Spleen (tissue), 11 donors: Measurements from ENCODE around the gene MPHOSPH6. TPM values are rescaled to one million over a fixed set of nuclear protein-coding genes. Genes with fewer than 3 reads are reported as not detected.

Experiments used
- DNase-seq: peaks from one replicate; pipeline ENCODE4 v3.0.0-alpha.2; 2020
- H3K27ac ChIP-seq, 8 donors: fragments of 200-600 bp; sonication (generic) in 7 of 8; 1 replicate in 4 of 8; 2 replicates in 4 of 8; pipeline versions ENCODE4 v1.5.0 to v1.8.0; 2016 to 2021; ENCODE audit warnings: inconsistent platforms in 4 of 8, mild to moderate bottlenecking in 4 of 8, moderate library complexity in 1 of 8
- H3K27me3 ChIP-seq, 7 donors: fragments of 200-600 bp; sonication (generic) in 6 of 7; replicated peaks in 1 of 7; 1 replicate in 4 of 7; 2 replicates in 3 of 7; pipeline versions ENCODE4 v1.5.0 to v1.8.0; 2016 to 2021; ENCODE audit warnings: inconsistent platforms in 3 of 7, mild to moderate bottlenecking in 1 of 7
- H3K36me3 ChIP-seq, 6 donors: fragments of 200-600 bp; sonication (generic) in 5 of 6; 1 replicate in 4 of 6; 2 replicates in 2 of 6; pipeline versions ENCODE4 v1.5.0 to v1.8.0; 2016 to 2021; ENCODE audit warnings: inconsistent platforms in 2 of 6
- H3K4me1 ChIP-seq, 6 donors: fragments of 200-600 bp; sonication (generic) in 5 of 6; 1 replicate in 3 of 6; 2 replicates in 3 of 6; pipeline versions ENCODE4 v1.5.0 to v1.8.0; 2016 to 2021; ENCODE audit warnings: inconsistent platforms in 3 of 6
- H3K4me3 ChIP-seq, 8 donors: fragments of 200-600 bp; sonication (generic) in 7 of 8; 1 replicate in 4 of 8; 2 replicates in 4 of 8; pipeline versions ENCODE4 v1.5.0 to v1.8.0; 2016 to 2021; ENCODE audit warnings: inconsistent platforms in 4 of 8, mild to moderate bottlenecking in 4 of 8, moderate library complexity in 2 of 8
- H3K9me3 ChIP-seq, 8 donors: fragments of 200-600 bp; sonication (generic) in 7 of 8; 1 replicate in 4 of 8; 2 replicates in 4 of 8; pipeline versions ENCODE4 v1.5.0 to v1.8.0; 2016 to 2021; ENCODE audit warnings: inconsistent platforms in 4 of 8
- POLR2A ChIP-seq, 3 donors: fragments of 450-650 bp; IDR thresholded peaks; one replicate each; pipeline ENCODE4 v1.5.1; 2017; ENCODE audit warnings: antibody characterized with exemption in 3 of 3, mild to moderate bottlenecking in 1 of 3
- POLR2AphosphoS5 ChIP-seq, 3 donors: sonication (generic); formaldehyde crosslinking; IDR thresholded peaks; one replicate each; pipeline ENCODE4 v1.5.1; 2017; ENCODE audit warnings: antibody characterized with exemption in 3 of 3
- WGBS, 5 donors: extraction: QIAGEN DNeasy Blood & Tissue Kit in 3 of 5; methylation state at CpG; one replicate each; pipeline versions ENCODE4 v1.1.5 to v1.1.7; 2013 to 2018; 5-methylcytosine and 5-hydroxymethylcytosine counted together
- intact Hi-C: fragments of 100-400 bp; cut with DNase I; formaldehyde crosslinking; loops from one replicate; pipeline ENCODE4 v1.15.0; 2023; ENCODE audit warnings: low total_unique reads
- polyA plus RNA-seq, 3 donors: library from polyadenylated mRNA; stranded (reverse); fragments of 200-250 nt; gene quantifications; one replicate each; pipeline ENCODE4 v1.2.1, GENCODE V29; 2013
- total RNA-seq, 7 donors: library from RNA; depleted of rRNA in 3 of 7; stranded (reverse); fragments of >200 nt in 3 of 7; fragmentation: NEBNext Ultra II Directional in 4 of 7; extraction: Animal tissue kit (Norgen Biotek cat#: 25700) in 4 of 7; gene quantifications; one replicate each; pipeline versions ENCODE4 v1.1.0 to v1.2.1, GENCODE V29; 2016 to 2021
- TF ChIP-seq, protein P1 (sequence below), 11 experiments: fragments of 200-600 bp in 7 of 11; fragments of 450-650 bp in 4 of 11; sonication (generic) in 4 of 11; IDR thresholded peaks in 8 of 11; conservative IDR thresholded peaks in 3 of 11; 1 replicate in 7 of 11; 2 replicates in 4 of 11; pipeline versions ENCODE4 v1.4.0 to v1.8.0; 2016 to 2021; ENCODE audit warnings: antibody characterized with exemption in 11 of 11, inconsistent platforms in 4 of 11, mild to moderate bottlenecking in 1 of 11
- donor health status: healthy with polysubstance abuse.
- donor health status: DM: no; HTN: no; CAD: no; lungs with moderate emphysema.
- donor health status: DM: no; HTN: no; CAD: no.
- donor health status: Bipolar disorder and iron deficiency.
- donor health status: healthy.
- donor health status: DM: no; HTN: no; CAD: no.
- donor health status: DM: yes; HTN: yes; CAD: no.

Gene MPHOSPH6
- total and polyA plus RNA-seq, 10 donors: 13.7 to 56.8 (median 22.9) TPM

GRCh38 chr16:82201926-82202325 lies 31.9 kb upstream of the MPHOSPH6 start:
- H3K27ac ChIP-seq: no peak overlapping the region
- H3K4me3 ChIP-seq: no peak overlapping the region
- WGBS, 5 donors: 40 to 52% (median 43%) methylated on average over 1 of the region's 1 CpG
- TF ChIP-seq, protein P1, sequence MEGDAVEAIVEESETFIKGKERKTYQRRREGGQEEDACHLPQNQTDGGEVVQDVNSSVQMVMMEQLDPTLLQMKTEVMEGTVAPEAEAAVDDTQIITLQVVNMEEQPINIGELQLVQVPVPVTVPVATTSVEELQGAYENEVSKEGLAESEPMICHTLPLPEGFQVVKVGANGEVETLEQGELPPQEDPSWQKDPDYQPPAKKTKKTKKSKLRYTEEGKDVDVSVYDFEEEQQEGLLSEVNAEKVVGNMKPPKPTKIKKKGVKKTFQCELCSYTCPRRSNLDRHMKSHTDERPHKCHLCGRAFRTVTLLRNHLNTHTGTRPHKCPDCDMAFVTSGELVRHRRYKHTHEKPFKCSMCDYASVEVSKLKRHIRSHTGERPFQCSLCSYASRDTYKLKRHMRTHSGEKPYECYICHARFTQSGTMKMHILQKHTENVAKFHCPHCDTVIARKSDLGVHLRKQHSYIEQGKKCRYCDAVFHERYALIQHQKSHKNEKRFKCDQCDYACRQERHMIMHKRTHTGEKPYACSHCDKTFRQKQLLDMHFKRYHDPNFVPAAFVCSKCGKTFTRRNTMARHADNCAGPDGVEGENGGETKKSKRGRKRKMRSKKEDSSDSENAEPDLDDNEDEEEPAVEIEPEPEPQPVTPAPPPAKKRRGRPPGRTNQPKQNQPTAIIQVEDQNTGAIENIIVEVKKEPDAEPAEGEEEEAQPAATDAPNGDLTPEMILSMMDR (IDR thresholded peaks at IDR 0.05 in 8 of 11, conservative IDR thresholded peaks at IDR 0.05 in 3 of 11): no peak
- TF ChIP-seq POLR2AphosphoS5 (IDR thresholded peaks at IDR 0.05) (no peak), POLR2A (IDR thresholded peaks at IDR 0.05) (no peak)
- intact Hi-C loops: no loop called here
- H3K27me3 ChIP-seq: no peaks in the 10 kb centered on the region
- peaks cover 0 to 6% (median 0%) of the 10 kb centered on the region in 8 donors for H3K9me3 ChIP-seq
- no peaks in the 10 kb centered on the region for H3K4me1 ChIP-seq
- H3K36me3 ChIP-seq: no peaks in the 10 kb centered on the region
- no peak for DNase-seq

DNA sequence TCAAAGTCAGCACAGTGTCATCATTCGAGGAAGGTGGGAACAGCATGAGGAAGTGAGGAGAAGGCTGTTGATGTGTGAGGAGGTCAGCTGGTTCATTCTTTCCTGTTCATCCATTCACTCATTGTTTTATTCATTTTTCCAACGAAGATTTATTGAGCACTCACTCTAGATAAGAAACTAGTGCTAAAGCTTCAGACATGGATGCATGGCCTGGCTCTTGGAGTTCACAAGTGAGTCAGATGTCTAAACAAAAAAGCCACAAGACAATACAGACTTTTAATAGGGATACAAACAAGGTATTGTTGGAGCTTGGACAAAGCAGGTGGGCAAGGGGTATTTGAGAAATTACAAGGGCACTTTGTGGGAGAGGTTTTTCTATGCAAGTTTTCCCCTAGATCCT lies 31.3 kb upstream of the MPHOSPH6 start:
- H3K9me3 ChIP-seq: peaks cover 0 to 6% (median 0%) of the 10 kb centered on the region in 8 donors
- 33 to 62% (median 52%) methylated on average over 2 of the region's 2 CpGs for WGBS, 5 donors
- intact Hi-C loops: no loop called here
- no peak for DNase-seq
- H3K36me3 ChIP-seq: no peaks in the 10 kb centered on the region
- no peaks in the 10 kb centered on the region for H3K27me3 ChIP-seq
- H3K4me3 ChIP-seq: no peak overlapping the region
- H3K27ac ChIP-seq: no peak overlapping the region
- H3K4me1 ChIP-seq: no peaks in the 10 kb centered on the region
- TF ChIP-seq, protein P1 (IDR thresholded peaks at IDR 0.05 in 8 of 11, conservative IDR thresholded peaks at IDR 0.05 in 3 of 11): no peak
- TF ChIP-seq POLR2A (IDR thresholded peaks at IDR 0.05) (no peak), POLR2AphosphoS5 (IDR thresholded peaks at IDR 0.05) (no peak)

- WGBS, 5 donors: 88 to 96% (median 93%) methylated on average over 1 of the region's 1 CpG
- DNase-seq: no peak
- Histone ChIP-seq H3K4me3 (no peak overlapping the region), H3K4me1 (no peaks in the 10 kb centered on the region), H3K27me3 (peaks cover 0 to 8% (median 0%) of the 10 kb centered on the region in 7 donors), H3K36me3 (no peaks in the 10 kb centered on the region), H3K27ac (no peak overlapping the region), H3K9me3 (peaks cover 0 to 3% (median 0%) of the 10 kb centered on the region in 8 donors)
- intact Hi-C loops: no loop called here
- no peak for TF ChIP-seq POLR2AphosphoS5 (IDR thresholded peaks at IDR 0.05)
- TF ChIP-seq POLR2A (IDR thresholded peaks at IDR 0.05): no peak
- TF ChIP-seq, protein P1 (IDR thresholded peaks at IDR 0.05 in 8 of 11, conservative IDR thresholded peaks at IDR 0.05 in 3 of 11): no peak
These were observed 29.2 kb upstream of the MPHOSPH6 start for GRCh38 chr16:82199209-82199608.

- no peak overlapping the region for H3K27ac ChIP-seq
- WGBS, 5 donors: 79 to 91% (median 83%) methylated on average over 7 of the region's 7 CpGs
These were observed 27.7 kb upstream of the MPHOSPH6 start for GRCh38 chr16:82197540-82198240.

More at GRCh38 chr16:82197540-82198240, 27.7 kb upstream of the MPHOSPH6 start:
- Histone ChIP-seq H3K4me3 (no peak overlapping the region), H3K27me3 (peaks cover 0 to 8% (median 0%) of the 10 kb centered on the region in 7 donors), H3K9me3 (no peaks in the 10 kb centered on the region), H3K4me1 (peaks cover 0 to 6% (median 2%) of the 10 kb centered on the region in 6 donors), H3K36me3 (no peaks in the 10 kb centered on the region)
- TF ChIP-seq, protein P1 (IDR thresholded peaks at IDR 0.05 in 8 of 11, conservative IDR thresholded peaks at IDR 0.05 in 3 of 11): no peak
- TF ChIP-seq POLR2A (IDR thresholded peaks at IDR 0.05): no peak
- no peak for TF ChIP-seq POLR2AphosphoS5 (IDR thresholded peaks at IDR 0.05)
- DNase-seq: no peak
- intact Hi-C loops: no loop called here
